Measurements from ENCODE around the gene ACTN1.

Gene ACTN1

GRCh38 chr14:69017706-69018105 lies 38.6 kb upstream of the ACTN1 start:
- H3K4me2 ChIP-seq (ENCODE audit: low read length), result no peak overlapping the region
- TF ChIP-seq CTCF (IDR thresholded peaks at IDR 0.05; ENCODE audit: low read depth, low read length) (no peak), EZH2phosphoT487 (IDR thresholded peaks at IDR 0.05; ENCODE audit: low read depth) (no peak)
- no peak overlapping the region for H3K9ac ChIP-seq (ENCODE audit: low read length)
- no peak overlapping the region for H2AFZ ChIP-seq (ENCODE audit: low read depth, low read length)
- H3K4me3 ChIP-seq (ENCODE audit: low read length), result no peak overlapping the region
- H4K20me1 ChIP-seq (ENCODE audit: insufficient read depth, low read length), result no peaks in the 10 kb centered on the region
- H3K79me2 ChIP-seq (ENCODE audit: low read length), result no peaks in the 10 kb centered on the region
- no peaks in the 10 kb centered on the region for H3K36me3 ChIP-seq (replicated peaks; ENCODE audit: low read depth, low read length)
- no peaks in the 10 kb centered on the region for H3K27me3 ChIP-seq (ENCODE audit: low read depth, low read length)
- H3K27ac ChIP-seq (ENCODE audit: low read length), result no peak overlapping the region
- H3K4me1 ChIP-seq (ENCODE audit: low read length), result no peaks in the 10 kb centered on the region
- no peaks in the 10 kb centered on the region for H3K9me3 ChIP-seq (ENCODE audit: insufficient read depth, low read length)

- TF ChIP-seq EZH2phosphoT487 (IDR thresholded peaks at IDR 0.05; ENCODE audit: low read depth) (no peak), CTCF (IDR thresholded peaks at IDR 0.05; ENCODE audit: low read depth, low read length) (no peak)
- Histone ChIP-seq H4K20me1 (ENCODE audit: insufficient read depth, low read length) (no peaks in the 10 kb centered on the region), H3K27me3 (ENCODE audit: low read depth, low read length) (no peaks in the 10 kb centered on the region), H3K79me2 (ENCODE audit: low read length) (no peaks in the 10 kb centered on the region), H3K9me3 (ENCODE audit: insufficient read depth, low read length) (no peaks in the 10 kb centered on the region), H2AFZ (ENCODE audit: low read depth, low read length) (no peak overlapping the region), H3K36me3 (replicated peaks; ENCODE audit: low read depth, low read length) (no peaks in the 10 kb centered on the region), H3K9ac (ENCODE audit: low read length) (no peak overlapping the region), H3K27ac (ENCODE audit: low read length) (no peak overlapping the region), H3K4me2 (ENCODE audit: low read length) (no peak overlapping the region), H3K4me3 (ENCODE audit: low read length) (no peak overlapping the region), H3K4me1 (ENCODE audit: low read length) (no peaks in the 10 kb centered on the region)
Measured at GRCh38 chr14:69014829-69015259, 35.7 kb upstream of the ACTN1 start.

- H3K4me3 ChIP-seq (ENCODE audit: low read length), result no peak overlapping the region
- H4K20me1 ChIP-seq (ENCODE audit: insufficient read depth, low read length), result no peaks in the 10 kb centered on the region
- no peaks in the 10 kb centered on the region for H3K4me1 ChIP-seq (ENCODE audit: low read length)
- H3K27me3 ChIP-seq (ENCODE audit: low read depth, low read length), result no peaks in the 10 kb centered on the region
- H3K27ac ChIP-seq (ENCODE audit: low read length), result no peak overlapping the region
- H3K36me3 ChIP-seq (replicated peaks; ENCODE audit: low read depth, low read length), result no peaks in the 10 kb centered on the region
- no peak overlapping the region for H2AFZ ChIP-seq (ENCODE audit: low read depth, low read length)
- H3K79me2 ChIP-seq (ENCODE audit: low read length), result no peaks in the 10 kb centered on the region
- H3K4me2 ChIP-seq (ENCODE audit: low read length), result no peak overlapping the region
- H3K9me3 ChIP-seq (ENCODE audit: insufficient read depth, low read length), result no peaks in the 10 kb centered on the region
- TF ChIP-seq EZH2phosphoT487 (IDR thresholded peaks at IDR 0.05; ENCODE audit: low read depth), result no peak
- no peak for TF ChIP-seq CTCF (IDR thresholded peaks at IDR 0.05; ENCODE audit: low read depth, low read length)
- no peak overlapping the region for H3K9ac ChIP-seq (ENCODE audit: low read length)
Measured at GRCh38 chr14:69013943-69014782, 35.1 kb upstream of the ACTN1 start.

- no peak overlapping the region for H3K4me2 ChIP-seq (ENCODE audit: low read length)
- no peaks in the 10 kb centered on the region for H3K79me2 ChIP-seq (ENCODE audit: low read length)
- no peaks in the 10 kb centered on the region for H3K36me3 ChIP-seq (replicated peaks; ENCODE audit: low read depth, low read length)
- H3K9me3 ChIP-seq (ENCODE audit: insufficient read depth, low read length), result no peaks in the 10 kb centered on the region
- H3K9ac ChIP-seq (ENCODE audit: low read length), result no peak overlapping the region
- H3K27ac ChIP-seq (ENCODE audit: low read length), result no peak overlapping the region
- H3K4me3 ChIP-seq (ENCODE audit: low read length), result no peak overlapping the region
- no peaks in the 10 kb centered on the region for H3K27me3 ChIP-seq (ENCODE audit: low read depth, low read length)
- H3K4me1 ChIP-seq (ENCODE audit: low read length), result no peaks in the 10 kb centered on the region
- H4K20me1 ChIP-seq (ENCODE audit: insufficient read depth, low read length), result no peaks in the 10 kb centered on the region
- no peak overlapping the region for H2AFZ ChIP-seq (ENCODE audit: low read depth, low read length)
- TF ChIP-seq CTCF (IDR thresholded peaks at IDR 0.05; ENCODE audit: low read depth, low read length), result no peak
- TF ChIP-seq EZH2phosphoT487 (IDR thresholded peaks at IDR 0.05; ENCODE audit: low read depth), result no peak
Measured at GRCh38 chr14:69012256-69012953, 33.3 kb upstream of the ACTN1 start.
